ENCODE data around the gene MACROD2.

Gene MACROD2

DNA sequence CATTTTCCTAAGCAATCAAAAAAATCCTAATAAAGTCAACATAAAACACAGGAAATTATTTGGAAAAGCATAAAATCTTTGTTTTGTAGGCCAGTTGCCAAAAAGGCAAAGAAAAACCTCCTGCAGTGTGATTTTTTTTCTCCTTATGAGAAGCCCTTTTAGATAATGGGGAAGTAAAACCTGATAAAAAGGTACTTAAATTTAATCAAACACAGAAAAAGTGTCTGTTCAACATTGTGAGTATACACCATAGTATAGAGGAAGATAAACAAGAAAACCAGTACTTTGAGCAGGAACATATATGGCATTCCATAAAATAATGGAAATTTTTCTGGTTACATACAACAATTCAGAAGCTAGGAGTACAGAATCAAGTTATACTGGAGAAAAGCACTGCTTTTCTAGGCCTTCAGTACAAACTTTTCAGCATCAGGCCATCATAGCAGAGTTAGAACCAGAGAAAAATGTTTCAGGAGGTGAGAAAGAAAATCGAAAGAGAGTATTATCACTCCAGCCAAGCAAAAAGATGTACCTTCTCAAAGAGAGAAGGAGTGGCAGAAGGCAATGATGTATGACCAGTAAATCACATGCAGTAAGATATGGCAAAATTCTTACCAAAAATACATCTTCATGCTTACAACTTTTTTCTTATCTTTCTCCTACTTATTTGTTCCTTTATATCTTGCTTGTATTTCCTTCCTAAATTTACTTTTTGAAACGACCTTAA is 2083.0 kb downstream of the MACROD2 start:
- DNase-seq = no peak

DNA sequence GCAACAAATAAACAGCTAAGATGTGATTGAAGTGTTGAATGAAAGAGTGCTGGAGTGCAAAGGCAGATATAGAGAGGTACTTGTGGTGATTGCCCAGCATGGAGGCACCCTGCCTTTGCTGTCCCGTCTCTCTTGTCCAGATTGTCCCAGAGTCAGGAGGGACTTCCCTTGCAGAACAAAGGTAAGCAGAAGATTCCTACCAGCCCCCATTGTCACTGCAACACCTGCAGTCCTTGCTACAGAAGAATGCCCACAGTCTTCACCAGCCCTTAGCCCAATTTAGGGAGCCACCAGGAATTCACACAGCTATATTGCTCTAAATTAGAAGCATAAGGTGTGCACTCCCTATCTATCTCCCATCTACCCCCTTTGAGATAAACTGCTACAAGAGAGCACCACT is 2086.1 kb downstream of the MACROD2 start:
- DNase-seq = no peak

DNA sequence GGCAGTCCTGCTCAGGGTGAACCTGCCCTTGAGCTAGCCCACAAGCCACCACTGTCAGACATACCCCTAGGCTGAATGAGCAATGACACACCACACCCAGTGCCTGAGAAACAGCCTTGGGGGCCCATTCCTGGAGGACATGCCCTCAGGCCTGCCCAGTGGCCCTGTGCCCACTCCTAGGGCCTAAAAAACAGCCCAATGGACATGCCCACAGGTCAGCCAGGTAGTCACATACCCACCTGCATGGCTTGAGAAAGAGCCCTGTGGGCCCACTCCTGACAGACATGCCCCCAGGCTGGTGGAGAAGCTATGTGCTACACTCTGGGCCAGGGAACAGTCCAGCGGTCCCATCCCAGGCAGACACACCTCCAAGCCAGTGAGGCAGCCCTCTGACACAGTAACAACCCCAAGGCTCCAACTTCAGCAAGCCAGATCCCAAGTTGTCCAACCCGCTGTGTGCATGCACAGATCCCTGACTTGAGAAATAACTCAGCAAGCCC is 2086.8 kb downstream of the MACROD2 start:
- no peak for DNase-seq

DNA sequence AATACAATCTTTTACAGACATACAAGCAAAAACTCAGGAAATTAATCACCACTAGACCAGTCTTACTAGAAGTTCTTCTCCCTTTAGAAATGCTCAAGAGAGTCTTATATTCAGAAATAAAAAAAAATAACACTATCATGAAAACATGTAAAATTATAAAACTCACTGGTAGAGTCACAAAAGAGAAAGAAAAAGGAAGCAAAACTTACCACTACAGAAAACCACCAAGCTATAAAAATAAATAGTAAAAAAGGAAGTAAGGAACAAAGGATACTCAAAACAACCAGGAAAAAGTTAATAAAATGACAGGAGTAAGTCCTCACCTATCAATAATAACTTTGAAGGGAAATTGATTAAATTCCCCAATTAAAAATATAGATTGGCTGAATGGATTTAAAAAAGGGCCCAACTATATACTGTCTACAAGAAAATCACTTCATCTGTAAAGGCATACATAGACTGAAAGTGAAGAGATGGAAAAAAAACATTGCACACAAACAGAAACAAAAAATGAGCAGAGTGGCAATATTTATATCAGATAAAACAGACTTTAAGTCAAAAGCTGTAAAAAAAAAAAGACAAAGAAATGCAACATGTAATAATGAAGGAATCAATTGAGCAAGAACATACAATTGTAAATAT is 2088.4 kb downstream of the MACROD2 start:
- no peak for DNase-seq

DNA sequence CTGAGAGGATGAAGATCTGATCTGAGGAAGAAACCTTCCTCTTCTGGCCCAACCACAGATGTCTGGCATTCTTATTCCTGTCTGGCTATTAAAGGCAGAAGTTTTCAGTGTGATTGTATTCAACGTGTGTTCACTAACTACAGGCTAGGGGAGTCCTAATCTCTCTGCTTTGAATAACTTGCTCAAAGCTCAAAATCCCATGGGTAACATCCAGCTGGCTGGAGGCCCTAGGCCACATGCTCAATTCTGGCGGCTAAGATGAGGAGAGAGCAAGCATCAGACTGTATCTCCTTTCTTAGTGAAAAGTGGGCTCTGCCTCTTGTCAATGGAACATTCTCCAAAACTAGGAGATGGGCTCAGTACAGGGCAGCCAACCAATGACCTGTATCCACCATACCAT is 2099.9 kb downstream of the MACROD2 start:
- no peak for DNase-seq

DNA sequence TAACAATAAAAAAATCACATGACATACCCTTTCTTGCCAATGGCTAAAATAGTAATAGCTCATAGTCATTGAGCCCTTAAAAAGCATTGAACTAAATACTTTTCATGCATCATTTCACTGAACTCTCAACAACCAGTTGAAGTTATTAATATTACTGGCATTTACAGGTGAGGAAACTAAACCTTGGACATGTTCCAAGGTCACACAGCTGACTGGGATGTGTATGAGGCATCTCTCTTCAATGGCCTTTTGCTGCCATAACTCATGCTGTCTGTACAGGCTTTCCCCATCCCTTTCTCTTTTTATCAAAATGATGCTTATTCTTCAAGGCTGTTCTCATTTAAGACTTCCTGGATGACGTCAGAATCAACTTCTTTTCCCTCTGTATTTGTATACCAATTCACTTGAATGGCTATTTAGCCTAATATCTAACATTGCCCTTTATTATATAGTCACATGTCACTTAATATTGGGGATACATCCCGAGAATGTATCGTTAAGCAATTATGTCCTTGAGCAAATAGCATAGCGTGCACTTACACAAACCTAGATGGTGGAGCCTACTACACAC is 2101.5 kb downstream of the MACROD2 start:
- DNase-seq = no peak

DNA sequence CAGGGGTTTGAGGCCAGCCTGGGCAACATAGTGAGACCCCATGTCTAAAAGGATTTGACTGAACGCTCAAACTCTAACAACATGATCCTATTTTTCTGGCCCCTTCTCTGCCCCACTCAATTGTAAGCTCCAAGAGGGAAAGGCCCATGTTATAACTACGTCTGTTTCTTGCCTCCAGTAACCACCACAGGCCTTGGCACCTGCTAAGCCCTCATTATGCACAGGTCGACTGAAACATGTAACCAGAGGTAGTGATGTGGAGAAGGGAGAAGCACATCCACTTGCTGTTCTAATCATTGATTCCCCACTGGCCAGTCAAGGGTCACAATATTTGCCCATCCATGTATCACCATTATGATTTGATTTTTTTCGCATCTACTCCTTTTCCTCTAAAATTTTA is 2102.5 kb downstream of the MACROD2 start:
- no peak for DNase-seq

DNA sequence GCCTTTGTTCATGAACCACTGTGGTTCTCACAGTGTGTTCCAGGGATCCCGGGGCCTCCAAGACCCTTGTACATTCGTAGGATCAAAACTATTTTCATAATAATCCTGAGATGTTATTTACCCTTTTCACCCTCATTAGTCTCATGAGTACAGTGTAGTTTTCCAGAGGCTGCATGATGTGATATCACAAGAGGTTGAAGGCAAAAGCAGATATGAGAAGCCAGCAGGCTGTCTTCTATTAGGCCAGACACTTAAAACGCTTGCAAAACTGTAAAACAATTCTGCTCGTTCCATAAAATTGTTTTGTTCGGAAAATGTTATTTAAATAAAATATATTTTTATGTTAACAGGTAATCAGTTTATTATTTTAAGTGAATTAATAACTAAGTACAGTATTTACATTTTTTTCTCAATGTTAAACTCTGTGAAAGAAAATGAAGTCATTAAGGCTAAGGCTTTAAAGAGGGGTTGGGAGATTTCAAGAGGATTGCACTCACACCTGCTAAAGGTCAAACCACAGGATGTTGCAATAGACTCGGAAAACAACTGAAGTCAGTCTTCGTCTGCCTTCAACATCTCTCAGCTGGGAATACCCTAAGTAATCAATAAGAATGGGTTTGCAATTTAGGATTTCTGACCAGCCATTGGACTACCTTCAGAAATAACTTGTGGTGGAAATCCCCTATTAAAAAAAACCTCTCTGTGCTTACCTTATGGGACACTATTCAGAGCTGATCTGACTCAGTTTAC is 2103.7 kb downstream of the MACROD2 start:
- DNase-seq = no peak

DNA sequence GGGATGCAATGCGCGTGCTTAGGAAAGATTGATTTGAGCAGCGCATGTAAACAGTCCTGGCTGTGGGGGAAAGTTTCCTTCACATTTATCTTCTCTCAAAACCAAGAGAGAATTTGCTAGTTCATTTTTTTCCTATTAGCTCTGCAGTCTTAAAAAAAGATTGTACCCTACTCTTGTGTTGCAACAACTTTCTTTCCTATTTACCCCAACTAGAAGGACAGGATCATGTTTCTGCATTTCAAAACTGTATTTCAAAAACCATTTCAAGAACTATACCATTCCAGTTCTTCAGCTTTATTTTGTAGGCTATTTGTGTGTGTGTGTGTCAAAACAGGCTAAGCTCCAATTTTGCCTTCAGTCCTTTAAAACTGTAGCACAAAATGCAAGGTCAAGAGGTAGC is 2104.8 kb downstream of the MACROD2 start:
- DNase-seq = no peak

DNA sequence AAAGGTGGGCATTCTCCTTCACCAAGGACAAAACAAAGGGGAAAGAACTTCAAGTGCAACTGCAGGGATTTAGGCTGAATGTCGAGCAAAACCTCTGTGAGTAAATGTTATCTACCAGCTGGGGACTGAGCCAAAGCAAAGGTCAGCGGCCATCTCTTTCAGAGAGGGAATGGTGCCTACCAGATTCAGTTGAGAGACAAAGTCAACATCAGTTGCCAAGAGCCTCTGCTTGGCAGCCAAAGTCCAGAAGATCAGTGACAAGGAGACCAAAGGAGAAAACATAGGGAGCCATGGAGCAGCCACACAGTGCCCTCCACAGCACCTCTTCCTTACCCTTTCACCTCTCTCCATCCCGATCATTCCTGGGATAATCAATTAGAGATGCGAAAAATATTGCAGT is 2105.5 kb downstream of the MACROD2 start:
- DNase-seq = no peak
